Trophoblast cell (in vitro differentiated cells and primary cell): ENCODE measurements around the gene CFAP70.
"Not testable (repeated sequence)": the region's sequence is repeated elsewhere in the genome, so short reads cannot be mapped to it uniquely, and the experiment has no call there.

Experiments used
- DNase-seq, 2 donors: peaks; one replicate each; pipeline ENCODE4 v3.0.0-alpha.2; 2016
- H2AFZ ChIP-seq: 2 replicates; pipeline ENCODE4 v1.6.1; 2013; ENCODE audit warnings: low read length, moderate library complexity, mild to moderate bottlenecking; ENCODE audit not compliant: insufficient read depth, poor library complexity
- H2AK5ac ChIP-seq: 2 replicates; pipeline ENCODE4 v1.6.1; 2013; ENCODE audit warnings: mild to moderate bottlenecking, low read length
- H2BK120ac ChIP-seq: 2 replicates; pipeline ENCODE4 v1.6.1; 2013; ENCODE audit warnings: low read length, mild to moderate bottlenecking, moderate library complexity; ENCODE audit not compliant: insufficient read depth, poor library complexity
- H2BK12ac ChIP-seq: 2 replicates; pipeline ENCODE4 v1.6.1; 2013; ENCODE audit warnings: mild to moderate bottlenecking, low read length, moderate library complexity
- H2BK5ac ChIP-seq: 2 replicates; pipeline ENCODE4 v1.6.1; 2013; ENCODE audit warnings: low read length, low read depth, moderate library complexity, mild to moderate bottlenecking; ENCODE audit not compliant: poor library complexity
- H3K14ac ChIP-seq: 2 replicates; pipeline ENCODE4 v1.6.1; 2013; ENCODE audit warnings: mild to moderate bottlenecking, low read length
- H3K18ac ChIP-seq: 2 replicates; pipeline ENCODE4 v1.6.1; 2013; ENCODE audit warnings: mild to moderate bottlenecking, low read length
- H3K23ac ChIP-seq: 2 replicates; pipeline ENCODE4 v1.6.1; 2013; ENCODE audit warnings: low read length
- H3K27ac ChIP-seq: 2 replicates; pipeline ENCODE4 v1.5.1; 2013; ENCODE audit warnings: low read depth, mild to moderate bottlenecking, inconsistent platforms, low read length, moderate library complexity
- H3K27me3 ChIP-seq: 2 replicates; pipeline ENCODE4 v1.6.1; 2013; ENCODE audit warnings: inconsistent platforms, mild to moderate bottlenecking, low read length, moderate library complexity; ENCODE audit not compliant: insufficient read depth
- H3K36me3 ChIP-seq, 2 experiments: 1 replicate in 1 of 2; 2 replicates in 1 of 2; pipeline ENCODE4 v1.6.1; 2013; ENCODE audit warnings: low read length in 2 of 2, mild to moderate bottlenecking in 2 of 2, moderate library complexity in 1 of 2; ENCODE audit not compliant: insufficient read depth in 2 of 2, control insufficient read depth in 1 of 2
- H3K4ac ChIP-seq: 2 replicates; pipeline ENCODE4 v1.6.1; 2013; ENCODE audit warnings: low read depth, mild to moderate bottlenecking, low read length, moderate library complexity
- H3K4me1 ChIP-seq, 2 experiments: 1 replicate in 1 of 2; 2 replicates in 1 of 2; pipeline ENCODE4 v1.6.1; 2013; ENCODE audit warnings: low read length in 2 of 2, mild to moderate bottlenecking in 2 of 2, moderate library complexity in 1 of 2; ENCODE audit not compliant: insufficient read depth in 2 of 2, control insufficient read depth in 1 of 2
- H3K4me2 ChIP-seq: 2 replicates; pipeline ENCODE4 v1.6.1; 2013; ENCODE audit warnings: inconsistent platforms, mild to moderate bottlenecking, low read length, moderate library complexity
- H3K4me3 ChIP-seq: 2 replicates; pipeline ENCODE4 v1.5.1; 2013; ENCODE audit warnings: mild to moderate bottlenecking, low read depth, low read length, inconsistent platforms
- H3K79me1 ChIP-seq: one replicate; pipeline ENCODE4 v1.6.1; 2013; ENCODE audit warnings: low read length
- H3K79me2 ChIP-seq: 2 replicates; pipeline ENCODE4 v1.6.1; 2013; ENCODE audit warnings: low read length, mild to moderate bottlenecking; ENCODE audit not compliant: control insufficient read depth, insufficient read depth, poor library complexity
- H3K9ac ChIP-seq: 2 replicates; pipeline ENCODE4 v1.6.1; 2013; ENCODE audit warnings: mild to moderate bottlenecking, low read length
- H3K9me3 ChIP-seq: 2 replicates; pipeline ENCODE4 v1.6.1; 2013; ENCODE audit warnings: low read depth, mild to moderate bottlenecking, control low read depth, inconsistent platforms, low read length; ENCODE audit not compliant: insufficient read depth
- H4K12ac ChIP-seq: 2 replicates; pipeline ENCODE4 v1.6.1; 2013; ENCODE audit warnings: low read depth, mild to moderate bottlenecking, low read length, moderate library complexity
- H4K8ac ChIP-seq: 2 replicates; pipeline ENCODE4 v1.6.1; 2013; ENCODE audit warnings: low read depth, mild to moderate bottlenecking, low read length, moderate library complexity
- H4K91ac ChIP-seq: one replicate; pipeline ENCODE4 v1.6.1; 2013; ENCODE audit warnings: low read depth, mild to moderate bottlenecking, low read length, moderate library complexity
- WGBS: extraction: QIAGEN DNeasy Blood & Tissue Kit; methylation state at CpG from one replicate; pipeline ENCODE4 v1.1.7; 2013; ENCODE audit warnings: missing lambda C conversion rate; ENCODE audit not compliant: insufficient read length, insufficient coverage; ENCODE audit errors: extremely low coverage; 5-methylcytosine and 5-hydroxymethylcytosine counted together

The CFAP70 gene

DNA sequence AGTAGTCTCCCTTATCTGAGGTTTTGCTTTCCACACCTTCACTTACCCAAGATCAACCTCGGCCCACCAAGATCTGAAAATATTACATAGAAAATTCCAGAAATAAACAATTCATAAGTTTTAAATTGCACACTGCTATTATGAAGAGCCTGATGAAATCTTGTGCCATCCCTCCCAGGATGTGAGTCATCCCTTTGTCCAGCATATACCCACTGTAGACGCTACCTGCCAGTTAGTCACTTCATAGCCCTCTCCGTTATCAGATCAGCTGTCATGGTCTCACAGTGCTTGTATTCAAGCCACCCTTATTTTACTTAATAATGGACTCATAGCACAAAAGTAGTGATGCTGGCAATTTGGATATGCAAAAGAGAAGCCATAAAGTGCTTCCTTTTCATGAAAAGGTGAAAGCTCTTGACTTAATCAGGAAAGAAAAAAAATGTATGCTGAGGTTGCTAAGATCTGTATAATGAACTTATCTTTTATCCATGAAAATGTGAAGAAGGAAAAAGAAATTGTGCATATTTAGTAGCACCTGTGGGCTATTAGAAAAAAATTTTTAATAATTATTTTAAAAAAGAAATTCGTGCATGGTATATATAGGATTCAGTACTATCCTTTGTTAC lies 96.4 kb downstream of the CFAP70 start:
- Histone ChIP-seq H3K79me2 (no peaks in the 10 kb centered on the region), H3K9me3 (no peaks in the 10 kb centered on the region), H3K36me3 (no peaks in the 10 kb centered on the region), H3K23ac (no peak overlapping the region), H3K27ac (no peak overlapping the region), H3K4me1 (no peaks in the 10 kb centered on the region), H3K4me3 (no peak overlapping the region), H4K12ac (no peak overlapping the region), H2AK5ac (no peak overlapping the region), H3K27me3 (no peaks in the 10 kb centered on the region), H2BK120ac (no peak overlapping the region), H3K18ac (no peak overlapping the region), H4K91ac (no peak overlapping the region), H2BK12ac (no peak overlapping the region), H3K9ac (no peak overlapping the region), H3K4me2 (no peak overlapping the region), H2AFZ (no peak overlapping the region), H3K14ac (no peak overlapping the region), H3K4ac (no peak overlapping the region), H3K79me1 (no peaks in the 10 kb centered on the region), H2BK5ac (no peak overlapping the region), H4K8ac (no peak overlapping the region)
- no CpG with 5 or more reads among the region's 4 CpGs for whole genome bisulfite sequencing
- peak; percentile 77 to 90 for DNase-seq

DNA sequence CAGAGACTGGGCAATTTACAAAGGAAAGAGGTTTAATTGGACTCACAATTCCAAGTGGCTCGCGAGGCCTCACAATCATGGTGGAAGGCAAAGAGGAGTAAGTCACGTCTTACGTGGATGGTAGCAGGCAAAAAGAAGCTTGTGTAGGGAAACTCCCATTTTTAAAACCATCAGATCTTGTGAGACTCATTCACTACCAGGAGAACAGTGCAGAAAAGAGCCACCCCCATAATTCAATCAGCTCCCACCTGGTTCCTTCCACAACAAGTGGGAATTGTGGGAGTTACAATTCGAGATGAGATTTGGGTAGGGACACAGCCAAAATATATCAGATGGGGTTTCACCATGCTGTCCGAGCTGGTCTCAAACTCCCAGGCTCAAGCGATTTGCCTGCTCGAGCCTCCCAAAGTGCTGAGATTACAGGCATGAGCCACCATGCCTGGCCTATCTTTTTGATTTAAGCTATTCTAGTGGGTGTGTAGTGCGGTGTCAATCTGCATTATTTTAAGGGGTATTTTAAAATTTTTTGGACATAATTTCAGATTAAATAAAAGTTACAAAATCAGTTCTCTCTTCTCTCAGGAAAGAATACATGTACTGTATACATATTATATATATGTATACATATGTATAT lies 97.2 kb downstream of the CFAP70 start:
- Histone ChIP-seq H3K9ac (no peak overlapping the region), H2AK5ac (no peak overlapping the region), H3K18ac (no peak overlapping the region), H3K27me3 (no peaks in the 10 kb centered on the region), H2BK12ac (no peak overlapping the region), H3K79me2 (no peaks in the 10 kb centered on the region), H2BK120ac (no peak overlapping the region), H3K4ac (no peak overlapping the region), H3K4me2 (no peak overlapping the region), H3K9me3 (no peaks in the 10 kb centered on the region), H3K27ac (no peak overlapping the region), H3K14ac (no peak overlapping the region), H3K4me1 (no peaks in the 10 kb centered on the region), H3K4me3 (no peak overlapping the region), H2AFZ (no peak overlapping the region), H4K12ac (no peak overlapping the region), H2BK5ac (no peak overlapping the region), H4K8ac (no peak overlapping the region), H4K91ac (no peak overlapping the region), H3K79me1 (no peaks in the 10 kb centered on the region), H3K36me3 (no peaks in the 10 kb centered on the region), H3K23ac (no peak overlapping the region)
- WGBS = no CpG with 5 or more reads among the region's 9 CpGs
- no peak for DNase-seq

DNA sequence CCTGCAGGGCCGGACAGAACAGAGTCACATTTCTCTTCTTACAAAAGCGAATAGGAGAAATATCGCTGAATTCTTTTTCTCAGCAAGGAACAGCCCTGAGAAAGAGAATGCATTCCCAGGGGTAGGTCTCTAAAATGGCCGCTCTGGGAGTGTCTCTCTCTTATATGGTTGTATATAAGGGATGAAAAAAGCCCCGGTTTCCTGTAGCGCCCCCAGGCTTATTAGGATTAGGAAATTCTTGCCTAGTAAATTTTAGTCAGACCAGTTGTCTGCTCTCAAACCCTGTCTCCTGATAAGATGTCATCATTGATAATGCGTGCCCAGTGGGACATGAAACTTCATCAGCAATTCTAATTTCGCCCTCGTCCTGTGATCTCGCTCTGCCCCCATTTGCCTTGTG lies 100.1 kb downstream of the CFAP70 start:
- not testable (repeated sequence) for H3K27ac ChIP-seq, H3K4me3 ChIP-seq, H3K36me3 ChIP-seq, H3K79me2 ChIP-seq, H2BK12ac ChIP-seq, H3K9ac ChIP-seq, H3K27me3 ChIP-seq, DNase-seq, H2BK120ac ChIP-seq, H3K4ac ChIP-seq, H3K4me1 ChIP-seq, H2AFZ ChIP-seq, H3K4me2 ChIP-seq, H4K12ac ChIP-seq, H3K23ac ChIP-seq, H2AK5ac ChIP-seq, H3K9me3 ChIP-seq, H3K18ac ChIP-seq, H2BK5ac ChIP-seq, H3K14ac ChIP-seq, H4K91ac ChIP-seq, H3K79me1 ChIP-seq, H4K8ac ChIP-seq
- WGBS = no CpG with 5 or more reads among the region's 10 CpGs

DNA sequence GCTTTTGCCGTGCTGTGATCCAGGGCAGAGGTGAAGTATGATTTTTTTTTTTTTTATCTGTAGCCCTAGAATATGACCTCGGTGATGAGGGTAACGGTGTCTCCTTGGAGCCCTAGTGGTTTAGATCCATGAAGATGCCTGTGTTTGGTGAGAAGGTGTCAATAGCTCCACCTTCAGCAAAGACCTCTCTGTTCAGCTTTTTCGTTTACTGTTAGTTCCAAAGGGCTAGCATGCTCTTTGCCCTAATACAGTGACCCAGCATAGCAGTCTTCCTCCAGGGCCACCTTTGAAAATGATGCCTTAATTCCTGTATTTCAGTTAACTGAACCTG lies 105.5 kb downstream of the CFAP70 start:
- H3K9ac ChIP-seq = peak overlapping the region; percentile 81
- H2BK5ac ChIP-seq = no peak overlapping the region
- no peak overlapping the region for H2AFZ ChIP-seq
- H2AK5ac ChIP-seq = no peak overlapping the region
- H2BK120ac ChIP-seq = no peak overlapping the region
- peaks cover 9% of the 10 kb centered on the region for H3K79me2 ChIP-seq
- H4K8ac ChIP-seq = no peak overlapping the region
- H3K23ac ChIP-seq = no peak overlapping the region
- H3K4ac ChIP-seq = no peak overlapping the region
- no peak overlapping the region for H3K18ac ChIP-seq
- DNase-seq = peak in 1 of 2 donors; percentile 28
- H4K12ac ChIP-seq = no peak overlapping the region
- peaks cover 4% of the 10 kb centered on the region for H3K79me1 ChIP-seq
- H3K4me3 ChIP-seq = peak overlapping the region; percentile 82
- no peak overlapping the region for H2BK12ac ChIP-seq
- peak overlapping the region; percentile 85 for H3K4me2 ChIP-seq
- no peaks in the 10 kb centered on the region for H3K9me3 ChIP-seq
- H3K27ac ChIP-seq = no peak overlapping the region
- peaks cover 5% of the 10 kb centered on the region in 2 experiments for H3K4me1 ChIP-seq
- WGBS = no CpG with 5 or more reads among the region's 4 CpGs
- no peak overlapping the region for H3K14ac ChIP-seq
- H3K27me3 ChIP-seq = no peaks in the 10 kb centered on the region
- H3K36me3 ChIP-seq = peaks cover 7 to 10% of the 10 kb centered on the region in 2 experiments
- H4K91ac ChIP-seq = no peak overlapping the region
